Type B pancreatic cell (in vitro differentiated cells): ENCODE data around the gene ZFYVE26. TPM values are rescaled to one million over a fixed set of nuclear protein-coding genes. Genes with fewer than 3 reads are reported as not detected.

Source experiments
- DNase-seq: peaks from one replicate; pipeline ENCODE4 v3.0.0; 2021; ENCODE audit warnings: mixed read lengths; ENCODE audit not compliant: unreplicated experiment; ENCODE audit errors: extremely low spot score
- H3K27ac Mint-ChIP-seq: 2 replicates; pipeline ENCODE4 v1.8.0; 2021; ENCODE audit warnings: mild to moderate bottlenecking, mixed read lengths
- H3K27me3 Mint-ChIP-seq: 2 replicates; pipeline ENCODE4 v1.8.0; 2021; ENCODE audit warnings: mixed read lengths
- H3K36me3 Mint-ChIP-seq: 2 replicates; pipeline ENCODE4 v1.8.0; 2021; ENCODE audit warnings: mixed read lengths
- H3K4me1 Mint-ChIP-seq: one replicate; pipeline ENCODE4 v1.8.0; 2021; ENCODE audit warnings: mixed read lengths; ENCODE audit not compliant: unreplicated experiment
- H3K4me3 Mint-ChIP-seq: 2 replicates; pipeline ENCODE4 v1.8.0; 2021; ENCODE audit warnings: mild to moderate bottlenecking, mixed read lengths
- H3K9me3 Mint-ChIP-seq: 2 replicates; pipeline ENCODE4 v1.8.0; 2021; ENCODE audit warnings: mixed read lengths
- CTCF ChIP-seq: fragments of 200-600 bp; sonication (generic); conservative IDR thresholded peaks from 2 replicates; pipeline ENCODE4 v1.5.0; 2021; ENCODE audit warnings: antibody characterized with exemption, mild to moderate bottlenecking
- total RNA-seq: library from RNA; stranded (reverse); gene quantifications from 2 replicates; pipeline ENCODE4 v1.2.1, GENCODE V29; 2021; ENCODE audit warnings: low replicate concordance

The ZFYVE26 gene
- total RNA-seq, 1 donor from 2014 or later: 36.6 TPM

DNA sequence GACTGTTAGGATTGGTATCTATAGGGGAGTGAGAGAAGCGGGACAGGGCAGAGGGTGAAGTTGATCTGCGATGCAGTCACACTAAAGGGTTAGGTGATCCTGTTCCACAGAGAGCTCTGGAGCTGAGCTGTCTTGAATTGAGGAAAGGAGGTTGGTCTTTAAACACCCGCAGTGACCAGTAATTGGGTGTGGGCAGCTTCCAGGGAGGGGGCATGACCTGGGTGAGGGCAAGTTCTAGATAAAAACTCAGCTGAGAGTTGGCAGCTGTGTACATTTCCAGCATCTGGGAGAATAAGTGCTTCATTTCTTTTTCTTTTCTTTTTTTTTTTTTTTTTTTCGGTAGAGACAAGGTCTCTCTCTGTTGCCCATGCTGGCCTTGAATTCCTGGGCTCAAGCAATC lies 79.6 kb downstream of the ZFYVE26 start:
- no peak for TF ChIP-seq CTCF
- Mint-ChIP-seq H3K36me3 (no peaks in the 10 kb centered on the region), H3K4me1 (peaks cover 5% of the 10 kb centered on the region), H3K27ac (no peak overlapping the region), H3K27me3 (no peaks in the 10 kb centered on the region), H3K4me3 (no peak overlapping the region), H3K9me3 (no peaks in the 10 kb centered on the region)
- no peak for DNase-seq

GRCh38 chr14:67735336-67736147 lies 80.8 kb downstream of the ZFYVE26 start:
- Mint-ChIP-seq H3K4me1 (peaks cover 5% of the 10 kb centered on the region), H3K4me3 (no peak overlapping the region), H3K27me3 (no peaks in the 10 kb centered on the region), H3K27ac (no peak overlapping the region), H3K36me3 (no peaks in the 10 kb centered on the region), H3K9me3 (no peaks in the 10 kb centered on the region)
- DNase-seq: no peak
- TF ChIP-seq CTCF: no peak

DNA sequence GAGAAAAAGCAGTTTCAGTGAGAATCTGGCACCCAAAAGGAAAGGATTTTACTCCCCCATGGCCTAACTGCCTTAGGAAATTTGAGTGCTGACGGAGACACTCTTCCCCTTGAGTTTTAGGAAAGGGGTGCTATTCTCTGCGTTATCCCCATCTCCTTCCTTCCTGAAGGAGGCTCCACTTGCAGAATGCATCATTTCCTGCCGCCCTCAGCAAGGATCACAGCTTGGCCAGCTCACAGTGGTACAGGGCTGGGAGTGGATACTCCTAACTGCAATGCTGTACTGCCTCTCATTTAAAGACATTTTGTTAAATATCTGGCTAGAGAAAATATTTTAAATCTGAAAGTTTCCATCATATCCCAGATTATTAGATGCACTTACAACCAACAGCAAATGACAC lies 81.7 kb downstream of the ZFYVE26 start:
- no peak for DNase-seq
- H3K4me3 Mint-ChIP-seq: no peak overlapping the region

GRCh38 chr14:67733616-67734015 lies 82.8 kb downstream of the ZFYVE26 start:
- Mint-ChIP-seq H3K4me1 (peaks cover 7% of the 10 kb centered on the region), H3K36me3 (no peaks in the 10 kb centered on the region), H3K27ac (no peak overlapping the region), H3K4me3 (no peak overlapping the region), H3K9me3 (no peaks in the 10 kb centered on the region), H3K27me3 (peaks cover 9% of the 10 kb centered on the region)
- no peak for DNase-seq
- no peak for TF ChIP-seq CTCF

More for the DNA sequence above, 81.7 kb downstream of the ZFYVE26 start:
- no peak for TF ChIP-seq CTCF
- Mint-ChIP-seq H3K4me1 (peaks cover 7% of the 10 kb centered on the region), H3K36me3 (no peaks in the 10 kb centered on the region), H3K27ac (no peak overlapping the region), H3K9me3 (no peaks in the 10 kb centered on the region), H3K27me3 (peaks cover 3% of the 10 kb centered on the region)

DNA sequence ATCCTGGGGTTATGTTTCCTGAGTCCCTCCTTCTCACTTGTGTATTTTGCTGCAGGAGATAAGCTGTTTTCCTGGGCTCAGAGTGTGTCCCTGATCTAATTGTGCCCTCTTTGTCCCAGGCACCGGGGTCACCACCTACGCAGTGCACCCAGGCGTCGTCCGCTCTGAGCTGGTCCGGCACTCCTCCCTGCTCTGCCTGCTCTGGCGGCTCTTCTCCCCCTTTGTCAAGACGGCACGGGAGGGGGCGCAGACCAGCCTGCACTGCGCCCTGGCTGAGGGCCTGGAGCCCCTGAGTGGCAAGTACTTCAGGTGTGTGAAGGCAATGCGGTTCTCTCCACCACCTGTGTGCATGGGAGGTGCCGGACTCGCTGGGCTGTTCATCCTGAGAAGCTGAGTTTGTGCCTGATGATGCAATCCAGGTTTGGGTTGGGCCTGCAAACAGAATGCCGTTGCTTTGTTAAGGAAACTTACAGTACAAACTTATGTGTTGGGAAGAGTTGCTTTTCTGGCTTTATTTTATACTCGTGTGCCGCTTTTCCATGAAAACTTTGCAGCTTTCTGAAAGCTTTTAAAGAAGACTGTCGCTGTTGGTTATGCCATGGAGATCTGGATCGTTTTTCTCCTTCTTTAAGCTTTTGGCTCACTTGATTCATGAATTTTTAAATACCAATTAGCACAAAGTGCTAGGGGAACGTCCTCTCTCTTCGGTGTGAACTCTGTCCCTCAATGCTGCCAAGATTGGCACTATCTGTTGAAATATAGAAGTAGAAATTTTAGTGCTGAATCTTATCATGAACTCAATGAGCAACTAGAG lies 87.1 kb downstream of the ZFYVE26 start:
- H3K27ac Mint-ChIP-seq: peak overlapping the region; percentile 73

More for the DNA sequence above, 87.1 kb downstream of the ZFYVE26 start:
- peaks cover 7% of the 10 kb centered on the region for H3K4me1 Mint-ChIP-seq
- no peak for TF ChIP-seq CTCF
- DNase-seq: no peak
- no peaks in the 10 kb centered on the region for H3K36me3 Mint-ChIP-seq
- H3K9me3 Mint-ChIP-seq: no peaks in the 10 kb centered on the region
- H3K27me3 Mint-ChIP-seq: peaks cover 19% of the 10 kb centered on the region
- peak overlapping the region; percentile 36 for H3K4me3 Mint-ChIP-seq
